Measurements from ENCODE around the gene RNF169. TPM values are rescaled to one million over a fixed set of nuclear protein-coding genes. Genes with fewer than 3 reads are reported as not detected.

RNF169 gene
- total and polyA plus RNA-seq, 5 donors, result 2.5 to 11.6 (median 10.2) TPM

- Histone ChIP-seq H3K4me1 (ENCODE audit: control insufficient read depth, insufficient read depth, low read length) (peaks cover 3% of the 10 kb centered on the region), H3K4me3 (ENCODE audit: low read length) (no peak overlapping the region), H3K27ac (ENCODE audit: low read length) (no peak overlapping the region), H3K9me3 (ENCODE audit: control insufficient read depth, low read length) (no peaks in the 10 kb centered on the region), H3K27me3 (ENCODE audit: control insufficient read depth, insufficient read depth) (no peaks in the 10 kb centered on the region)
- WGBS, result 50% methylated on average over 5 of the region's 5 CpGs
- no peak for ATAC-seq
- DNase-seq, result no peak
- intact Hi-C loops (cut with DNase I), result no loop called here
Measured at GRCh38 chr11:74770456-74770855, 21.8 kb downstream of the RNF169 start.

DNA sequence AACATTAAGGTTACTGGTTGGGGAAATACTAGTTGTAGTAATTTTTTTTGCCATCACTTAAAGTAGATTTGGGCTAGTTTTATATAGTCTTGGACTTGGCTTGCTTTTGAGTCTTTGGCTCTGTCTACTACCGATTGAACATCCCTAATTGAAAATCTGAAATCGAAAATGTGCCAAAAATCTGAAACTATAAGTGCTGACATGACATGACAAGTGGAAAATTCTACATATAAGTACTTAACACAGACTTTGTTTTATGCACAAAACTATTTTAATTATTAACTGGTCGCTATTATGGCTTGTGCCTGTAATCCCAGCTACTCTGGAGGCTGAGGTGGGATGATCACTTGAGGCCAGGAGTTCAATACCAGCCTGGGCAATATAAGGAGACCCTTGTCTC lies 22.5 kb downstream of the RNF169 start:
- Histone ChIP-seq H3K27ac (ENCODE audit: low read length) (no peak overlapping the region), H3K27me3 (ENCODE audit: control insufficient read depth, insufficient read depth) (no peaks in the 10 kb centered on the region), H3K4me3 (ENCODE audit: low read length) (no peak overlapping the region), H3K9me3 (ENCODE audit: control insufficient read depth, low read length) (no peaks in the 10 kb centered on the region), H3K4me1 (ENCODE audit: control insufficient read depth, insufficient read depth, low read length) (peaks cover 3% of the 10 kb centered on the region)
- 93% methylated on average over 3 of the region's 3 CpGs for WGBS
- DNase-seq, result no peak
- ATAC-seq, result no peak
- intact Hi-C loops (cut with DNase I), result no loop called here

- Histone ChIP-seq H3K4me3 (ENCODE audit: low read length) (no peak overlapping the region), H3K27me3 (ENCODE audit: control insufficient read depth, insufficient read depth) (no peaks in the 10 kb centered on the region), H3K9me3 (ENCODE audit: control insufficient read depth, low read length) (no peaks in the 10 kb centered on the region), H3K27ac (ENCODE audit: low read length) (no peak overlapping the region), H3K4me1 (ENCODE audit: control insufficient read depth, insufficient read depth, low read length) (peaks cover 4% of the 10 kb centered on the region)
- ATAC-seq, result no peak
- DNase-seq, result no peak
- intact Hi-C loops (cut with DNase I), result no loop called here
Measured at GRCh38 chr11:74773476-74773875, 24.8 kb downstream of the RNF169 start.

GRCh38 chr11:74775762-74776161 lies 27.1 kb downstream of the RNF169 start:
- 92% methylated on average over 1 of the region's 1 CpG for WGBS
- ATAC-seq (no peak), DNase-seq (no peak)
- Histone ChIP-seq H3K4me3 (ENCODE audit: low read length) (no peak overlapping the region), H3K27me3 (ENCODE audit: control insufficient read depth, insufficient read depth) (no peaks in the 10 kb centered on the region), H3K27ac (ENCODE audit: low read length) (no peak overlapping the region), H3K4me1 (ENCODE audit: control insufficient read depth, insufficient read depth, low read length) (peaks cover 4% of the 10 kb centered on the region), H3K9me3 (ENCODE audit: control insufficient read depth, low read length) (no peaks in the 10 kb centered on the region)
- intact Hi-C loops (cut with DNase I), result no loop called here

- peaks cover 5% of the 10 kb centered on the region for H3K4me1 ChIP-seq (ENCODE audit: control insufficient read depth, insufficient read depth, low read length)
- H3K27ac ChIP-seq (ENCODE audit: low read length), result no peak overlapping the region
- H3K9me3 ChIP-seq (ENCODE audit: control insufficient read depth, low read length), result no peaks in the 10 kb centered on the region
- intact Hi-C loops (cut with DNase I), result no loop called here
- DNase-seq (no peak), ATAC-seq (no peak)
- no peak overlapping the region for H3K4me3 ChIP-seq (ENCODE audit: low read length)
- no peaks in the 10 kb centered on the region for H3K27me3 ChIP-seq (ENCODE audit: control insufficient read depth, insufficient read depth)
Measured at GRCh38 chr11:74776546-74776945, 27.9 kb downstream of the RNF169 start.

- H3K4me3 ChIP-seq (ENCODE audit: low read length), result no peak overlapping the region
- intact Hi-C loops (cut with DNase I), result no loop called here
Measured at GRCh38 chr11:74777038-74777437, 28.4 kb downstream of the RNF169 start.

GRCh38 chr11:74777877-74778276 lies 29.2 kb downstream of the RNF169 start:
- no peak overlapping the region for H3K27ac ChIP-seq (ENCODE audit: low read length)
- peaks cover 10% of the 10 kb centered on the region for H3K4me1 ChIP-seq (ENCODE audit: control insufficient read depth, insufficient read depth, low read length)
- WGBS, result 65% methylated on average over 4 of the region's 4 CpGs
- DNase-seq (no peak), ATAC-seq (no peak)
- H3K9me3 ChIP-seq (ENCODE audit: control insufficient read depth, low read length), result no peaks in the 10 kb centered on the region
- intact Hi-C loops (cut with DNase I), result no loop called here
- no peaks in the 10 kb centered on the region for H3K27me3 ChIP-seq (ENCODE audit: control insufficient read depth, insufficient read depth)
- no peak overlapping the region for H3K4me3 ChIP-seq (ENCODE audit: low read length)

More at GRCh38 chr11:74777038-74777437, 28.4 kb downstream of the RNF169 start:
- Histone ChIP-seq H3K27ac (ENCODE audit: low read length) (no peak overlapping the region), H3K4me1 (ENCODE audit: control insufficient read depth, insufficient read depth, low read length) (peaks cover 6% of the 10 kb centered on the region), H3K9me3 (ENCODE audit: control insufficient read depth, low read length) (no peaks in the 10 kb centered on the region), H3K27me3 (ENCODE audit: control insufficient read depth, insufficient read depth) (no peaks in the 10 kb centered on the region)
- ATAC-seq, result no peak
- no peak for DNase-seq

GRCh38 chr11:74778581-74778980 lies 29.9 kb downstream of the RNF169 start:
- intact Hi-C loops (cut with DNase I), result no loop called here
- Histone ChIP-seq H3K27ac (ENCODE audit: low read length) (no peak overlapping the region), H3K9me3 (ENCODE audit: control insufficient read depth, low read length) (no peaks in the 10 kb centered on the region), H3K4me3 (ENCODE audit: low read length) (no peak overlapping the region), H3K4me1 (ENCODE audit: control insufficient read depth, insufficient read depth, low read length) (peaks cover 10% of the 10 kb centered on the region), H3K27me3 (ENCODE audit: control insufficient read depth, insufficient read depth) (no peaks in the 10 kb centered on the region)
- ATAC-seq (no peak), DNase-seq (no peak)
- WGBS, result 98% methylated on average over 6 of the region's 6 CpGs

- H3K27ac ChIP-seq (ENCODE audit: low read length), result no peak overlapping the region
- DNase-seq, result no peak
- H3K4me3 ChIP-seq (ENCODE audit: low read length), result no peak overlapping the region
- intact Hi-C loops (cut with DNase I), result no loop called here
- ATAC-seq, result no peak
- H3K4me1 ChIP-seq (ENCODE audit: control insufficient read depth, insufficient read depth, low read length), result peaks cover 14% of the 10 kb centered on the region
- H3K27me3 ChIP-seq (ENCODE audit: control insufficient read depth, insufficient read depth), result no peaks in the 10 kb centered on the region
- H3K9me3 ChIP-seq (ENCODE audit: control insufficient read depth, low read length), result no peaks in the 10 kb centered on the region
- WGBS, result 77% methylated on average over 4 of the region's 4 CpGs
Measured at GRCh38 chr11:74780248-74781005, 31.8 kb downstream of the RNF169 start.

DNA sequence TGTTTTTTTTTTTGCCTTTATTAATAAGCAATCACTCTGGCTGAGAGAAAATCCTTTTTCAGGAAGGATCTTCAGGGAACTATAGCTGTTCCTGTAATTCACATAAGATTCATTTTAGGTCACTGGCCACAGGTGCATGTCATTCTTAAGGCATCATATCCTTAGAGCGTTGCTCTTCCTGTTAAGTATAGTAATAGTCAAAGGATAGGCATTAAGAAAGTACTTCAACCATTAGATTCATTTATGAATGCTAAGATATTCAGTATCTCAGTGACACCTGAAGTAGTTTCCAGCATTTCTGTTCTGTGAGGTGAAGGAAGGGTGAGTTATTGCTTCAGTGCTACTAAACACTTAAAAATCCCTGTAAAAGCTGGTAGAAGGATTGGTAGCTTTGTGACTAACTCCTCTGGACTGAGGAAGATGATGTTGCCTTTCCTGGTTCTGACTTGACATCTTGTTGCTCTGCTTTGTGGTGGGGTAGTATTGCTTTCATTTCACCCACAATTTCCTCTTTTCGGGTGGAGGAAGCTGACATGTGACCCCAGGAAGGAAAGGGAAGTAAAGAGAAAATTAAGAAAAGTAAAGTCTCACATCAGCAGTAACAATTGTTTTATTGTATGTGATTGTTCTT lies 34.7 kb downstream of the RNF169 start:
- H3K9me3 ChIP-seq (ENCODE audit: control insufficient read depth, low read length), result no peaks in the 10 kb centered on the region
- 61% methylated on average over 2 of the region's 2 CpGs for WGBS
- DNase-seq (no peak), ATAC-seq (peak; percentile 43 to 59)
- no peaks in the 10 kb centered on the region for H3K27me3 ChIP-seq (ENCODE audit: control insufficient read depth, insufficient read depth)
- H3K4me1 ChIP-seq (ENCODE audit: control insufficient read depth, insufficient read depth, low read length), result peaks cover 13% of the 10 kb centered on the region
- intact Hi-C loops (cut with DNase I), result no loop called here
- H3K27ac ChIP-seq (ENCODE audit: low read length), result no peak overlapping the region
- no peak overlapping the region for H3K4me3 ChIP-seq (ENCODE audit: low read length)

DNA sequence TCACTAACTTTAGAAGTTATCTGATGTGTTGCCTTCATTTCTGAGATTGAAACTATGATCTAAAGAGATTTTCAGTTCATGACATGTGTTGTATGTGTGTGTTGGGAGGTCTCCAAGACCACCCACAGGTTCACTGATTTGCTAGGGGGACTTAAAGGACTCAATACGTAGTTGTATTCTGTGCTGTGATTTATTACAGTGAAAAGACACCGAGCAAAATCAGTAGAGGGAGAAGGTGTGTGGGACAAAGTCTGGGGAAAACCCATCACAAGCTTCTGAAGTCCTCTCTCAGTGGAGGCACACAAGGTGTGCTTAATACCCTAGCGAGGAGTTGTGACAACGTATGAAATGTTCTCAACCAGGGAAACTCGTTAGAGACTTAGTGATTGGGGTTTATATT lies 35.6 kb downstream of the RNF169 start:
- intact Hi-C loops (cut with DNase I), result no loop called here
- H3K27ac ChIP-seq (ENCODE audit: low read length), result no peak overlapping the region
- H3K27me3 ChIP-seq (ENCODE audit: control insufficient read depth, insufficient read depth), result no peaks in the 10 kb centered on the region
- ATAC-seq (no peak), DNase-seq (no peak)
- H3K4me1 ChIP-seq (ENCODE audit: control insufficient read depth, insufficient read depth, low read length), result peaks cover 13% of the 10 kb centered on the region
- H3K4me3 ChIP-seq (ENCODE audit: low read length), result no peak overlapping the region
- H3K9me3 ChIP-seq (ENCODE audit: control insufficient read depth, low read length), result no peaks in the 10 kb centered on the region
- WGBS, result 76% methylated on average over 5 of the region's 5 CpGs
